GM12874 (cell line): Measurements from ENCODE around the gene CLEC4E.

Experiments used
- TF ChIP-seq, protein P1 (sequence below): IDR thresholded peaks from 2 replicates; pipeline ENCODE4 v1.5.1; 2011; ENCODE audit warnings: low read depth, mild to moderate bottlenecking, control low read depth, low read length, moderate library complexity; ENCODE audit not compliant: insufficient read depth

CLEC4E gene

GRCh38 chr12:8553088-8553627 is 12.5 kb upstream of the CLEC4E start:
- TF ChIP-seq, protein P1, sequence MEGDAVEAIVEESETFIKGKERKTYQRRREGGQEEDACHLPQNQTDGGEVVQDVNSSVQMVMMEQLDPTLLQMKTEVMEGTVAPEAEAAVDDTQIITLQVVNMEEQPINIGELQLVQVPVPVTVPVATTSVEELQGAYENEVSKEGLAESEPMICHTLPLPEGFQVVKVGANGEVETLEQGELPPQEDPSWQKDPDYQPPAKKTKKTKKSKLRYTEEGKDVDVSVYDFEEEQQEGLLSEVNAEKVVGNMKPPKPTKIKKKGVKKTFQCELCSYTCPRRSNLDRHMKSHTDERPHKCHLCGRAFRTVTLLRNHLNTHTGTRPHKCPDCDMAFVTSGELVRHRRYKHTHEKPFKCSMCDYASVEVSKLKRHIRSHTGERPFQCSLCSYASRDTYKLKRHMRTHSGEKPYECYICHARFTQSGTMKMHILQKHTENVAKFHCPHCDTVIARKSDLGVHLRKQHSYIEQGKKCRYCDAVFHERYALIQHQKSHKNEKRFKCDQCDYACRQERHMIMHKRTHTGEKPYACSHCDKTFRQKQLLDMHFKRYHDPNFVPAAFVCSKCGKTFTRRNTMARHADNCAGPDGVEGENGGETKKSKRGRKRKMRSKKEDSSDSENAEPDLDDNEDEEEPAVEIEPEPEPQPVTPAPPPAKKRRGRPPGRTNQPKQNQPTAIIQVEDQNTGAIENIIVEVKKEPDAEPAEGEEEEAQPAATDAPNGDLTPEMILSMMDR: 0 out of 2 replicates have a peak, but pooled peaks have one; percentile 6

DNA sequence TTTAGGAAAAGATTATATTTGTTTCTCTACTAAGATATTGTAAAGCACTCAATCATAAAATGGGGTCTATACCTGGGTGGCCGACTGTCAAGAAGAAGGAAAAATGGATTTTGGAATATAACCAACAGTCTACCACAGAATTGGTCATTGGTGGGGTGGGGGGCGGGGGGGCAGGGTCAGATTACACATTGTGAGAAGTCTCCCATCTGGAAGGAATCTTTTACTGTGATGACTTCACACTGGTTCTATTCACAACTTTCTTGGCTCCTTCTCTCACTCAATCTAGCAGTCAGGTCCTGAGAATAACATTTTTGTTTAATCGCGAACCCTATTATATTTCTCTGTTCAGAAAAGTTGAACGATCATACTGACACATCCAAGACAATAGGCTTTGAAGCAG is 8.7 kb upstream of the CLEC4E start:
- TF ChIP-seq, protein P1: no peak

GRCh38 chr12:8548192-8548591 is 7.5 kb upstream of the CLEC4E start:
- TF ChIP-seq, protein P1: no peak

GRCh38 chr12:8547645-8548044 is 6.9 kb upstream of the CLEC4E start:
- TF ChIP-seq, protein P1: no peak

GRCh38 chr12:8546591-8546990 is 5.9 kb upstream of the CLEC4E start:
- TF ChIP-seq, protein P1: no peak

- TF ChIP-seq, protein P1: peak; percentile 79
Measured at GRCh38 chr12:8544295-8544694, 3.6 kb upstream of the CLEC4E start.

DNA sequence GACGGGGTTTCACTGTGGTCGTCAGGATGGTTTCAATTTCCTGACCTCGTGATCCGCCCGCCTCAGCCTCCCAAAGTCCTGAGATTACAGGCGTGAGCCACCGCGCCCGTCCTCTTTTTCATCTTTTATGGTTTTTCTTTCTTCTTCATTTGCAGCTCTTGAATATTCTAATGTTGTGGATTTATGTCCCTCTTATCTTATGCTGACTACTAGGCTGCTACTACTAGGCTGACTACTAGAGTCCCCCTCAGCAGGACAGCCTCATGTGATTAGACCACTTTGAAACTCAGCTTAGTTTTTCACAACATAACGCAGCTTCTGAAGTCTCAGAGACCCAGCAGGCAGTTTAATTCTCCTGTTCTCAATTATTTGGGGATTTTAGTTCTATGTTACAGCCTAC is 857 bp upstream of the CLEC4E start:
- TF ChIP-seq, protein P1: no peak
